Smooth muscle cell (in vitro differentiated cells): ENCODE measurements around the gene CTNNB1. TPM values are rescaled to one million over a fixed set of nuclear protein-coding genes. Genes with fewer than 3 reads are reported as not detected.
A peak's percentile ranks its signal among the peaks of the same experiment; 100 is the strongest.

Source experiments
- DNase-seq: peaks from one replicate; lab custom pipeline; 2025; ENCODE audit not compliant: unreplicated experiment; lab: John Stamatoyannopoulos, UW
- H2AFZ ChIP-seq: fragments of 200-600 bp; sonication (generic); 2 replicates; pipeline ENCODE4 v1.6.0; 2016; ENCODE audit warnings: antibody characterized with exemption, low read depth, mild to moderate bottlenecking
- H3F3A ChIP-seq: fragments of 200-600 bp; sonication (generic); 2 replicates; pipeline ENCODE4 v1.6.0; 2017; ENCODE audit warnings: antibody characterized with exemption, low read depth
- H3K27ac ChIP-seq: fragments of 200-600 bp; sonication (generic); 2 replicates; pipeline ENCODE4 v1.5.1; 2016; ENCODE audit warnings: low read depth, mild to moderate bottlenecking
- H3K27me3 ChIP-seq: fragments of 200-600 bp; sonication (generic); 2 replicates; pipeline ENCODE4 v1.6.1; 2016; ENCODE audit warnings: low read depth, mild to moderate bottlenecking
- H3K36me3 ChIP-seq: fragments of 200-600 bp; sonication (generic); 2 replicates; pipeline ENCODE4 v1.5.1; 2016; ENCODE audit warnings: low read depth
- H3K4me1 ChIP-seq: fragments of 200-600 bp; sonication (generic); 2 replicates; pipeline ENCODE4 v1.5.1; 2016; ENCODE audit warnings: low read depth
- H3K4me2 ChIP-seq: fragments of 200-600 bp; sonication (generic); 2 replicates; pipeline ENCODE4 v1.6.0; 2016; ENCODE audit warnings: mild to moderate bottlenecking
- H3K4me3 ChIP-seq: fragments of 200-600 bp; sonication (generic); 2 replicates; pipeline ENCODE4 v1.5.1; 2016; ENCODE audit warnings: mild to moderate bottlenecking
- H3K79me2 ChIP-seq: fragments of 200-600 bp; sonication (generic); 2 replicates; pipeline ENCODE4 v1.6.0; 2016; ENCODE audit warnings: low read depth, mild to moderate bottlenecking
- H3K9ac ChIP-seq: fragments of 200-600 bp; sonication (generic); 2 replicates; pipeline ENCODE4 v1.6.0; 2016; ENCODE audit warnings: low read depth
- H3K9me3 ChIP-seq: fragments of 200-600 bp; sonication (generic); replicated peaks from 2 replicates; pipeline ENCODE4 v1.5.1; 2016; ENCODE audit warnings: low read depth
- H4K20me1 ChIP-seq: fragments of 200-600 bp; sonication (generic); 2 replicates; pipeline ENCODE4 v1.6.0; 2016; ENCODE audit warnings: low read depth
- WGBS: methylation state at CpG from one replicate; pipeline ENCODE4 v1.1.7; 2016; ENCODE audit warnings: low lambda C conversion rate; 5-methylcytosine and 5-hydroxymethylcytosine counted together
- polyA plus RNA-seq: library from polyadenylated mRNA; unstranded; fragments of >200 nt; fragmentation: Nextera tagmentation; extraction: Ambion mirVana; gene quantifications from 2 replicates; pipeline ENCODE4 v1.2.1, GENCODE V29; 2016
- total RNA-seq: library from RNA; depleted of rRNA; stranded (reverse); fragments of >200 nt; gene quantifications from 2 replicates; pipeline ENCODE4 v1.2.3, GENCODE V29; 2014
- TF ChIP-seq, protein P1 (sequence below): fragments of 200-600 bp; sonication (generic); IDR thresholded peaks from 2 replicates; pipeline ENCODE4 v1.5.1; 2017; ENCODE audit warnings: borderline replicate concordance, mild to moderate bottlenecking, antibody characterized with exemption; ENCODE audit not compliant: insufficient read depth, poor library complexity, severe bottlenecking

CTNNB1 gene
- total and polyA plus RNA-seq, 2 experiments from 2014 or later, result 167 to 957 TPM

DNA sequence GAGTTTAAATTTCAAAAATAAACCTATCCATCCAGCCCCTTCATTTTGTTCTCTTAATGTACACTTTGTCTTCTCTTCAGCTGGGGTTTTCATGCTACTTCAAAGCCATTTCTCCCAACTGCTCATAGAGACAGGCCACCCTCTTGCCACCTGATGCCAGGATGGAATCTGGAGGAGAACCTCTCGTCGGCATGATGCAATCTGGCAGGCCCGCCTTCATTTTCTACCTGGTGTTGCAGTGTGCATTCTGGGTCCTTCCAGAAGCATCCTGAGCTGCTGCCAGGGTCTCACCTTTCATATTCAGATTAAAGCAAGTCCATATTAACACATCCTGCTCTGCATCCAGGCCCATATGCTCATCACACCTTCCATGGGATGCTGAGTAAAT is 60.8 kb downstream of the CTNNB1 start:
- H3K27ac ChIP-seq, result peak overlapping the region; percentile 7
- H3K4me3 ChIP-seq, result no peak overlapping the region
- H3K4me1 ChIP-seq, result peaks cover 4% of the 10 kb centered on the region
- 100% methylated on average over 3 of the region's 3 CpGs for WGBS
- TF ChIP-seq, protein P1, sequence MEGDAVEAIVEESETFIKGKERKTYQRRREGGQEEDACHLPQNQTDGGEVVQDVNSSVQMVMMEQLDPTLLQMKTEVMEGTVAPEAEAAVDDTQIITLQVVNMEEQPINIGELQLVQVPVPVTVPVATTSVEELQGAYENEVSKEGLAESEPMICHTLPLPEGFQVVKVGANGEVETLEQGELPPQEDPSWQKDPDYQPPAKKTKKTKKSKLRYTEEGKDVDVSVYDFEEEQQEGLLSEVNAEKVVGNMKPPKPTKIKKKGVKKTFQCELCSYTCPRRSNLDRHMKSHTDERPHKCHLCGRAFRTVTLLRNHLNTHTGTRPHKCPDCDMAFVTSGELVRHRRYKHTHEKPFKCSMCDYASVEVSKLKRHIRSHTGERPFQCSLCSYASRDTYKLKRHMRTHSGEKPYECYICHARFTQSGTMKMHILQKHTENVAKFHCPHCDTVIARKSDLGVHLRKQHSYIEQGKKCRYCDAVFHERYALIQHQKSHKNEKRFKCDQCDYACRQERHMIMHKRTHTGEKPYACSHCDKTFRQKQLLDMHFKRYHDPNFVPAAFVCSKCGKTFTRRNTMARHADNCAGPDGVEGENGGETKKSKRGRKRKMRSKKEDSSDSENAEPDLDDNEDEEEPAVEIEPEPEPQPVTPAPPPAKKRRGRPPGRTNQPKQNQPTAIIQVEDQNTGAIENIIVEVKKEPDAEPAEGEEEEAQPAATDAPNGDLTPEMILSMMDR, result no peak
- no peaks in the 10 kb centered on the region for H3K27me3 ChIP-seq
- H3K79me2 ChIP-seq, result no peaks in the 10 kb centered on the region
- DNase-seq, result no peak
- no peak overlapping the region for H3K9ac ChIP-seq
- H2AFZ ChIP-seq, result no peak overlapping the region
- H4K20me1 ChIP-seq, result no peaks in the 10 kb centered on the region
- no peaks in the 10 kb centered on the region for H3F3A ChIP-seq
- H3K36me3 ChIP-seq, result no peaks in the 10 kb centered on the region
- no peaks in the 10 kb centered on the region for H3K9me3 ChIP-seq
- H3K4me2 ChIP-seq, result no peak overlapping the region

DNA sequence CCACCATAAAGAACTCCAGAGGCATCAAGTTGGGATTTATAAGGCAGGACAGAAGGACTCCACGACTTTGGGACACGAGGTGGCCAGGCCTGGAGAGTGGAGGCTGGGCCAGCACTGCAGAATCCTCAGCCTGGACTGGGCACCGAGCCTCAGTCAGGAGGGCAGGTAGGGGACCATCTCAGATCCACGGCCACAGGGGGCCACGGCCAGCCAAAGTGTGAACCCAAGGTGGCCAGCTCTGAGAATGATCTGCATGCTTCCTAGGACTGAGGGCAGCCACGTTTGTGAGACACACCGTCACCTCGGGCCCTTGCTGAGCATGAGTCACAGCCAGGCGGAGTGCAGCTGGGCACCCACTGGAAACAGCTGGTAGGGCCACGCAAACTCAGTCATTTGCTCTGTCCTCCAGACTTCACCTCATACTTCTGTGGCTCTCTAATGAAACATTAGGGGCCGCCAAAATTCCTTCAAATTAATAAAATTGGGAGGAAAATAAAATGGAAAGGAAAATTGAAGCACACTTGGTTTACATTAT is 65.8 kb downstream of the CTNNB1 start:
- Histone ChIP-seq H3K36me3 (no peaks in the 10 kb centered on the region), H3K27ac (peak overlapping the region; percentile 78), H3K79me2 (no peaks in the 10 kb centered on the region), H3K27me3 (no peaks in the 10 kb centered on the region), H3K4me1 (no peaks in the 10 kb centered on the region), H4K20me1 (no peaks in the 10 kb centered on the region), H2AFZ (no peak overlapping the region), H3K4me2 (peak overlapping the region; percentile 20), H3K9me3 (no peaks in the 10 kb centered on the region), H3K9ac (no peak overlapping the region), H3F3A (peaks cover 14% of the 10 kb centered on the region), H3K4me3 (no peak overlapping the region)
- DNase-seq, result no peak
- 57% methylated on average over 11 of the region's 11 CpGs for WGBS
- TF ChIP-seq, protein P1, result no peak

DNA sequence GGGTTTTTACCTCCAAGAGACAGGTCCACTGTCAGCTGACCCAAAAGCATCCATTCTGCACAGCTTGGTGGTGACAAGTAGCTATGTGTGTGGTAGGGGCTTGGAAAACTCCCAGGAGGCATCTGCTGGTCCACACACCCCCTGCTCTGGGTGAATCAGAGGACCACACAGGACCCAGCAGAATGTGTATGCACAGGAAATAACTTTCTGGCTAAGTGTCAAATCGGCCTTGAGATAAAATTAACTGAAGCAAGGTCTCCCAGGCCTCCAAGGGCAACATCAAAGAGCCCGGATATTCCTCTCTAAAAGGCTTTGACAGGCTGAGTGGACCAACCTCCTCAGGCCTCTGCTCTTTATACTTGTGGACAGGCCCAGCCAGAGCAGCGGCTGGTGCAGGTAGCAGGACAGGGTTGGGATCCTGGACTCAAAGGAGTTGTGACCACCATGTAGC is 66.5 kb downstream of the CTNNB1 start:
- no peak for DNase-seq
- no peaks in the 10 kb centered on the region for H3K27me3 ChIP-seq
- WGBS, result 39% methylated on average over 3 of the region's 3 CpGs

More for the DNA sequence above, 66.5 kb downstream of the CTNNB1 start:
- TF ChIP-seq, protein P1, result no peak
- no peak overlapping the region for H2AFZ ChIP-seq
- no peaks in the 10 kb centered on the region for H3K4me1 ChIP-seq
- H3K79me2 ChIP-seq, result no peaks in the 10 kb centered on the region
- no peaks in the 10 kb centered on the region for H3K9me3 ChIP-seq
- H3K27ac ChIP-seq, result peak overlapping the region; percentile 78
- no peak overlapping the region for H3K4me3 ChIP-seq
- no peaks in the 10 kb centered on the region for H4K20me1 ChIP-seq
- peak overlapping the region; percentile 20 for H3K4me2 ChIP-seq
- H3F3A ChIP-seq, result peaks cover 14% of the 10 kb centered on the region
- no peak overlapping the region for H3K9ac ChIP-seq
- H3K36me3 ChIP-seq, result no peaks in the 10 kb centered on the region
